BLaER1 treated with 17β-estradiol and CSF1 and Interleukin-3, amounts not matched to agents 10 nM and 100 nM (cell line): ENCODE results near the gene ZNF574.
"Not testable (repeated sequence)": the region's sequence is repeated elsewhere in the genome, so short reads cannot be mapped to it uniquely, and the experiment has no call there.

ENCODE experiments used
- H3K27ac ChIP-seq, 11 experiments: shearing (Covaris generic); formaldehyde crosslinking; 2 replicates each; pipeline ENCODE4 v1.8.1; 2022
- H3K27me3 ChIP-seq, 11 experiments: shearing (Covaris generic); formaldehyde crosslinking; 2 replicates each; pipeline ENCODE4 v1.8.1; 2022
- H3K36me3 ChIP-seq, 11 experiments: shearing (Covaris generic); formaldehyde crosslinking; 2 replicates each; pipeline ENCODE4 v1.8.1; 2022
- H3K4me1 ChIP-seq, 10 experiments: shearing (Covaris generic); formaldehyde crosslinking; 2 replicates each; pipeline ENCODE4 v1.8.1; 2022
- H3K4me2 ChIP-seq, 11 experiments: shearing (Covaris generic); formaldehyde crosslinking; 2 replicates each; pipeline ENCODE4 v1.8.1; 2022
- H3K4me3 ChIP-seq, 10 experiments: shearing (Covaris generic); formaldehyde crosslinking; 2 replicates each; pipeline ENCODE4 v1.8.1; 2022
- H3K9ac ChIP-seq, 11 experiments: shearing (Covaris generic); formaldehyde crosslinking; 2 replicates each; pipeline ENCODE4 v1.8.1; 2022
- H3K9me3 ChIP-seq, 11 experiments: shearing (Covaris generic); formaldehyde crosslinking; replicated peaks in 1 of 11; 2 replicates each; pipeline ENCODE4 v1.8.1; 2022
- H4K20me1 ChIP-seq, 11 experiments: shearing (Covaris generic); formaldehyde crosslinking; 2 replicates each; pipeline ENCODE4 v1.8.1; 2022
- Cebpa-rat ChIP-seq, 11 experiments: shearing (Covaris generic); IDR thresholded peaks; 2 replicates each; pipeline ENCODE4 v1.8.1; 2022

ZNF574 gene, protein sequence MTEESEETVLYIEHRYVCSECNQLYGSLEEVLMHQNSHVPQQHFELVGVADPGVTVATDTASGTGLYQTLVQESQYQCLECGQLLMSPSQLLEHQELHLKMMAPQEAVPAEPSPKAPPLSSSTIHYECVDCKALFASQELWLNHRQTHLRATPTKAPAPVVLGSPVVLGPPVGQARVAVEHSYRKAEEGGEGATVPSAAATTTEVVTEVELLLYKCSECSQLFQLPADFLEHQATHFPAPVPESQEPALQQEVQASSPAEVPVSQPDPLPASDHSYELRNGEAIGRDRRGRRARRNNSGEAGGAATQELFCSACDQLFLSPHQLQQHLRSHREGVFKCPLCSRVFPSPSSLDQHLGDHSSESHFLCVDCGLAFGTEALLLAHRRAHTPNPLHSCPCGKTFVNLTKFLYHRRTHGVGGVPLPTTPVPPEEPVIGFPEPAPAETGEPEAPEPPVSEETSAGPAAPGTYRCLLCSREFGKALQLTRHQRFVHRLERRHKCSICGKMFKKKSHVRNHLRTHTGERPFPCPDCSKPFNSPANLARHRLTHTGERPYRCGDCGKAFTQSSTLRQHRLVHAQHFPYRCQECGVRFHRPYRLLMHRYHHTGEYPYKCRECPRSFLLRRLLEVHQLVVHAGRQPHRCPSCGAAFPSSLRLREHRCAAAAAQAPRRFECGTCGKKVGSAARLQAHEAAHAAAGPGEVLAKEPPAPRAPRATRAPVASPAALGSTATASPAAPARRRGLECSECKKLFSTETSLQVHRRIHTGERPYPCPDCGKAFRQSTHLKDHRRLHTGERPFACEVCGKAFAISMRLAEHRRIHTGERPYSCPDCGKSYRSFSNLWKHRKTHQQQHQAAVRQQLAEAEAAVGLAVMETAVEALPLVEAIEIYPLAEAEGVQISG

DNA sequence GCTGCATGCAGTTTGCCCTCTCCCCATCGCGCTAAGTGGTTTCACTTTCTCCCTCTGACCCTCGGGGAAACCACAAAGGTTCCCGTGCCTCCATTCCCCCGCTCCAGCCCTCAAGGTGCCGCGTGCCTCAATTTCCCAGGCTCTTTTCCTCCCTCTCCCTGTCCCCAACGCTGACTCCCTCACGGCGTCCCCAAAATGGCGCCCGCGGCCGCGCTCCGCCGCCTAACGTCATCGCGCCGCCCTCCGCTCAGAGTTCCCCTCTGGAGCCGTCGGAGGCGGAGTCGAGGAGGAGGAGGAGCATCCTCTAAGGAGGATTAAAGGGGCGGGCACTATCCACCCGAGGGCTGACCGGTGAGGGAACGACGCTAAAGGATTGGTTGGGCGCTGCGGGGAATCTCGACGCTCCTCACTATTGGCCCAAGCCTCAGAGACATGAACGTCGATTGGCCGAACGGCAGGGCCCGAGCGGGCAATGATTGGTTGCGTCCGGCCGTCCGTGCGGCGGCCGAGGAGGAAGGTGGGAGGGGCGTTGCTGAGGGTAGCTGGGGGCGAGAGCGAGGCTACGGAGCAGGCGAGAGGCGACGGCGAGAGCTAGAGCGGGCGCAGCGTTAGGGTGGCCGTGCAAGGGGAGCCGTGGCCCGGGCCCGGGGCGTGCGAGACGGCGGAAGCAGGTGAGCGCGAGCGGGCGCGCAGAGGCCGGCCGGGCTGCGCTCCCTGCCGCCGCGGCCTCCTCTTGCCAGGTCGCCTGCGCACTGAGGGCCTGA, at the start of gene ZNF574:
Gene ZNF574, plus strand, starts transcription at position 551 of the 764 bp plus-strand sequence. CDS start 2,441 bp downstream, outside the sequence.
- H3K4me3 ChIP-seq: peak within 1 kb of the TSS; percentile 69 to 94 (median 84)
- peaks cover 42 to 48% (median 44%) of the 10 kb centered on the region in 11 experiments; a peak in 21 of 22 replicates for H4K20me1 ChIP-seq
- peaks cover 28 to 34% (median 32%) of the 10 kb centered on the region in 11 experiments for H3K36me3 ChIP-seq
- no peaks in the 10 kb centered on the region for H3K27me3 ChIP-seq
- H3K4me1 ChIP-seq: peaks cover 36 to 58% (median 49%) of the 10 kb centered on the region in 10 experiments
- peak within 1 kb of the TSS; percentile 89 to 100 (median 99) for H3K4me2 ChIP-seq
- H3K9ac ChIP-seq: peak within 1 kb of the TSS; percentile 87 to 95 (median 92)
- TF ChIP-seq Cebpa-rat (IDR thresholded peaks at IDR 0.05): no peak
- H3K27ac ChIP-seq: peak within 1 kb of the TSS; percentile 91 to 98 (median 96)
- H3K9me3 ChIP-seq: no peaks in the 10 kb centered on the region

DNA sequence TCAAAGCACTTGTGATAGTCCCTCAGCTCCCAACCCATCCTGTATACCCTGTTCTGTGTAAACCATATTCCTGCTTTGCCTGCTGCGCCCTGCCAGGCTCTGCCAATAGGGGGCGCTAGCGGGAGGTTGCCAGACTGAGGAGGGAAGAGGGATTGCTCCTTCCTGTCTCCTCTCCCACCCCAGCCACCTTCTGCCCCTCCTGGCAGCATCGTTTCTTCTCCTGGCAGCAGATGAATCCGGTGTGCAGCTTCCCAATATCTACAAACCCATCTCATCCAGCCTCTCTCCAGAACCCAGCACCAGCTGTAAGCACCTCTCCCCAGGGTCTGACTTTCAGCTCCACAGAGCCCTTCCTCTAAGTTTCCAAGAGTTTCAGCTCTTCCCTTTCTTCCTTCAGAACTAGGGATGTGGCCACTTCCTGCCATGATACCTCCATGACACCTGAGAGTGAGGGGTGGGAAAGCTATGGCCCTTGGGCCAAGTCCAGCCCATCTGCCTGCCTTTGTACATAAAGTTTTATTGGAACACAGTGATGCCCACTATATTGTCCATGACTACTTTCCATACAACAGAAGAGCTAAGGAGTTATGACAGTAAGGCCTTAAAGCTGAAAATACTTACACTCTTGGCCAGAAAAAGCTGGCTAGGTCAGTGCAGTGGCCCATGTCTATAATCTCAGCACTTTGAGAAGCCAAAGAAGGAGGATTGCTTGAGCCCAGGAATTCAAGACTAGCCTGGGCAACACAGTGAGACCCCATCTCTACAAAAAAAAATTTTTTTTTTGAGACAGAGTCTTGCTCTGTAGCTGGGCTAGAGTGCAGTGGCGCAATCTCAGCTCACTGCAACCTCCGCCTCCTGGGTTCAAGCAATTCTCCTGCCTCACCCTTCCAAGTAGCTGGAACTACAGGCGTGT, 47.4 kb upstream of the ZNF574 start:
- H3K9me3 ChIP-seq: no peaks in the 10 kb centered on the region
- no peak for TF ChIP-seq Cebpa-rat (IDR thresholded peaks at IDR 0.05)
- no peak overlapping the region for H3K4me2 ChIP-seq
- H3K4me3 ChIP-seq: no peak overlapping the region
- no peak overlapping the region for H3K9ac ChIP-seq
- H3K27ac ChIP-seq: no peak overlapping the region
- peaks cover 48 to 97% (median 70%) of the 10 kb centered on the region in 11 experiments for H3K36me3 ChIP-seq
- no peaks in the 10 kb centered on the region for H3K27me3 ChIP-seq
- H3K4me1 ChIP-seq: no peaks in the 10 kb centered on the region
- peaks cover 0 to 51% (median 0%) of the 10 kb centered on the region in 11 experiments; a peak in 8 of 22 replicates for H4K20me1 ChIP-seq

DNA sequence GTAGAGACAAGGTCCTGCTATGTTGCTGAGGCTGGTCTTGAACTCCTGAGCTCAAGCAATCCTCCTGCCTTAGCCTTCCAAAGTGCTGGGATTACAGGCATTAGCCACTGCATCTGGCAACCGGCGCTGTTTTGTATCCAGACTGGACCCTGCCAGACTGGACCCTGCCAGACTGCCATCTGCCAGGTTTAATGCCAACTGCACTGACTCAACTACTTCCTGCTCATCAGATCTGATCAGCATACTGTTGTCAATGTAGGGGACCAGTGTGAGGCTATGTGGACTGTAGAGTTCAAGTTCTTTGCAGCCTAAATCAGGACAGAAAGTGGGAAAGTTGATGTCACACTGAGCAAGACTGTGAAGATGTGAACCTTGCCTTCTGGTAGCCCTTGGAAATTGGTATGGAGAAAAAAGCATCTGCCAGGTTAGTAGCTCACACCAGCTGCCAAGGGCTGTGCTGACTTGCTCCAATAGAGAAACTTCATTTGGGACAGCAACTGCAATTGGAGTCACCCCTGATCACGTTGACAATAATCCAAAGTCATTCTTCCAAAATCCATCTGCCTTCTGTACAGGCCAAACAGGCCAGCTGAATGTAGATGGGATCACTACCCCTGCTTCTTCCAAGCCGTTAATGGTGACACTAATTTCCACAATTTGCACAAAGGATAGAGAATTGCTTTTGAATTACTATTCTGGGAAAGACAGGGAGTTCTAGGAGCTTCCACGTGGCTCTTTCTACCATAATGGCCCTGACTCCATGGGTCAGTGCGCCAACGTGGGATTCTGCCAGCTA, 45.1 kb upstream of the ZNF574 start:
- H3K9me3 ChIP-seq: no peaks in the 10 kb centered on the region
- peaks cover 34 to 85% (median 59%) of the 10 kb centered on the region in 11 experiments for H3K36me3 ChIP-seq
- 0 out of 20 replicates have a peak, but pooled peaks cover 0 to 3% (median 0%) of the 10 kb centered on the region in 10 experiments for H3K4me1 ChIP-seq
- H3K4me3 ChIP-seq: no peak overlapping the region
- no peak overlapping the region for H3K4me2 ChIP-seq
- TF ChIP-seq Cebpa-rat (IDR thresholded peaks at IDR 0.05): no peak
- peaks cover 0 to 42% (median 0%) of the 10 kb centered on the region in 11 experiments; a peak in 6 of 22 replicates for H4K20me1 ChIP-seq
- no peak overlapping the region for H3K27ac ChIP-seq
- H3K27me3 ChIP-seq: no peaks in the 10 kb centered on the region
- H3K9ac ChIP-seq: no peak overlapping the region

DNA sequence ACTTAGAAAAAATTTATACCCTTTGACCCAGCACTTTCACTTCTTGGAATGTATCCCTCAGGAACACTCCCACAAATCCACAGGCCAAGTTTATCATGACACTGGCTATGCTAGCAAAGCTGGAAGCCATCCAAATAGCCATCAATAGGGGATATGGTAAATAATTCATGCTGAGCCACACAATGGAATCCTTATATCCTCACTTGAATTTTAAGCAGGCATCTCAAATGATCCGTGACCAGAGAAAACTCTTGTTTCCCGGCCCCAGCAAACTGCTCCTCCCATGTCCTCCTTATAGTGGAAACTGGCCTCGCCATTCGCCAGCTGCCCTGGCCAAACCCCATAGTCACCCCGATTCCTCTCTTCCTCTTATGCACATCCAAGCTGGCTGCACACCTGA, 43.5 kb upstream of the ZNF574 start:
- Histone ChIP-seq H3K9ac (no peak overlapping the region), H3K27ac (no peak overlapping the region), H3K4me2 (no peak overlapping the region), H3K9me3 (no peaks in the 10 kb centered on the region), H3K4me1 (0 out of 20 replicates have a peak, but pooled peaks cover 0 to 3% (median 0%) of the 10 kb centered on the region in 10 experiments), H3K36me3 (peaks cover 35 to 85% (median 59%) of the 10 kb centered on the region in 11 experiments), H4K20me1 (peaks cover 0 to 32% (median 0%) of the 10 kb centered on the region in 11 experiments; a peak in 6 of 22 replicates), H3K4me3 (no peak overlapping the region), H3K27me3 (no peaks in the 10 kb centered on the region)
- no peak for TF ChIP-seq Cebpa-rat (IDR thresholded peaks at IDR 0.05)

DNA sequence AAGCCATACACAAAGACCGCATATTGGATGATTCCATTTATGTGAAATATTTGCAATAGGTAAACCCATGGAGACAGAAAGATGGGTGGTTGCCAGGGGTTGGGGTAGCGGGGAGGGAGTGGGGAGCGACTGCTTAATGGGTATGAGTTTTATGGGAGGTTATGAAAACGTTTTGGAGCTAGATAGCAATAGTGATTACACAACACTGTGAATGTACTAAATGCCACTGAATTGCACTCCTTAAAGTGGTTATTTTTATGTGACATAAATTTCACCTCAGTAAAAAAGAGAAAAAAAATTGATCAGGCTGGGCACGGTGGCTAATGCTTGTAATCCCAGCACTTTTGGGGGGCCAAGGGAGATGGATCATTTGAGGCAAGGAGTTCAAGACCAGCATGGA, 42.6 kb upstream of the ZNF574 start:
- Histone ChIP-seq H3K27me3 (no peaks in the 10 kb centered on the region), H3K36me3 (peaks cover 39 to 85% (median 64%) of the 10 kb centered on the region in 11 experiments), H3K4me3 (no peak overlapping the region), H3K9me3 (no peaks in the 10 kb centered on the region), H4K20me1 (peaks cover 0 to 35% (median 0%) of the 10 kb centered on the region in 11 experiments; a peak in 6 of 22 replicates), H3K27ac (no peak overlapping the region), H3K4me2 (no peak overlapping the region), H3K9ac (no peak overlapping the region), H3K4me1 (0 out of 20 replicates have a peak, but pooled peaks cover 0 to 3% (median 0%) of the 10 kb centered on the region in 10 experiments)
- no peak for TF ChIP-seq Cebpa-rat (IDR thresholded peaks at IDR 0.05)

DNA sequence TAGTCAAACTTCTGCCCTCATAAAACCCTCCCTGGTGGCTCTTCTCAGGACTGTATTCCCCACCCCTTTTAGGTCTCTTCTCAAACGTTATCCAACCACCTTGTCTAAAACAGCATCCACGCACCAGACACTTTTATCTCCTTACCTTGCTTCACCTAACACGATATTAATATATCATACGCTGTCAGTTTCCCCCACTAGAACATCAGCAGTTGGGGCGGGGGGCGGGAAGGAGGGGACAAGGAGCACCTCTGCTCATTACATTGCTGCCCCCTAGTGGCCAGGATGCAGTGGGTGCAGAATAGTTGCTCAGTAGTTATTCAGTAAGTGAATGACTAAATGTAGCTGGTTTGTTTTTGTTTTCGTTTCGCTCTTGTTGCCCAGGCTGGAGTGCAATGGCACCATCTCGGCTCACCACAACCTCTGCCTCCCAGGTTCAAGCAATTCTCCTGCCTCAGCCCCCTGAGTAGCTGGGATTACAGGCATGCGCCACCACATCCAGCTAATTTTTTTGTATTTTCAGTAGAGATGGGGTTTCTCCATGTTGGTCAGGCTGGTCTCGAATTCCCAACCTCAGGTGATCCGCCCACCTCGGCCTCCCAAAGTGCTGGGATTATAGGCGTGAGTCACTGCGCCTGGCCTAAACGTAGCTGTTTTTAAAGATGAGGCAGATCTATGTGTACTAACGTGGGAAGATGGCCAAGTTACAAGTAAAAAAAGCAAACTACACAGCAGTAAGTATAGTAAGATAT, 41.1 kb upstream of the ZNF574 start:
- Histone ChIP-seq H3K4me2 (peak overlapping the region in 1 of 11 experiments; percentile 32; a peak in 5 of 22 replicates), H3K9ac (peak overlapping the region in 2 of 11 experiments; percentile 15 to 18; a peak in 1 of 22 replicates), H3K36me3 (peaks cover 49 to 86% (median 69%) of the 10 kb centered on the region in 11 experiments), H4K20me1 (peaks cover 0 to 41% (median 0%) of the 10 kb centered on the region in 11 experiments; a peak in 6 of 22 replicates)
- H3K4me1 ChIP-seq, H3K27ac ChIP-seq, H3K27me3 ChIP-seq, H3K4me3 ChIP-seq, H3K9me3 ChIP-seq: not testable (repeated sequence)
